Measurements from ENCODE around the gene BCL2.
A peak's percentile ranks its signal among the peaks of the same experiment; 100 is the strongest.
"Not testable (repeated sequence)": the region's sequence is repeated elsewhere in the genome, so short reads cannot be mapped to it uniquely, and the experiment has no call there.

BCL2 gene

GRCh38 chr18:63319383-63320122 is at the start of gene BCL2:
Gene BCL2 (minus strand): TSS chr18:63319769.
- DNase-seq: no peak

GRCh38 chr18:63368611-63369010 is 49.0 kb upstream of the BCL2 start:
- DNase-seq: no peak

GRCh38 chr18:63367053-63367953 is 47.7 kb upstream of the BCL2 start, which contains the start of gene KDSR:
Gene KDSR (minus strand): TSS chr18:63367206. CDS start chr18:63367118, 88 bp downstream.
- DNase-seq: peak; percentile 87

GRCh38 chr18:63366213-63367052 is 46.9 kb upstream of the BCL2 start:
- DNase-seq: peak; percentile 84

- DNase-seq: peak; percentile 25
Measured at GRCh38 chr18:63365876-63366212, 46.3 kb upstream of the BCL2 start.

GRCh38 chr18:63363951-63364350 is 44.4 kb upstream of the BCL2 start:
- peak; percentile 72 for DNase-seq

- not testable (repeated sequence) for DNase-seq
Measured at GRCh38 chr18:63363420-63363819, 43.9 kb upstream of the BCL2 start.

- DNase-seq: no peak
Measured at GRCh38 chr18:63356272-63356896, 36.8 kb upstream of the BCL2 start.

- no peak for DNase-seq
Measured at GRCh38 chr18:63350230-63350629, 30.7 kb upstream of the BCL2 start.

GRCh38 chr18:63348508-63349136 is 29.1 kb upstream of the BCL2 start:
- no peak for DNase-seq

GRCh38 chr18:63346480-63347183 is 27.1 kb upstream of the BCL2 start:
- no peak for DNase-seq

GRCh38 chr18:63346031-63346430 is 26.5 kb upstream of the BCL2 start:
- no peak for DNase-seq

- DNase-seq: no peak
Measured at GRCh38 chr18:63344918-63345317, 25.3 kb upstream of the BCL2 start.

- DNase-seq: no peak
Measured at GRCh38 chr18:63344263-63344662, 24.7 kb upstream of the BCL2 start.

- DNase-seq: peak; percentile 48
Measured at GRCh38 chr18:63342206-63342605, 22.6 kb upstream of the BCL2 start.

- peak; percentile 67 for DNase-seq
Measured at GRCh38 chr18:63339920-63340484, 20.4 kb upstream of the BCL2 start.

- DNase-seq: no peak
Measured at GRCh38 chr18:63336366-63337099, 17.0 kb upstream of the BCL2 start.

GRCh38 chr18:63331105-63331504 is 11.5 kb upstream of the BCL2 start:
- DNase-seq: no peak

GRCh38 chr18:63329431-63330145 is 10.0 kb upstream of the BCL2 start:
- no peak for DNase-seq

GRCh38 chr18:63326011-63326410 is 6.4 kb upstream of the BCL2 start:
- DNase-seq: no peak
